ENCODE results near the gene C2orf80.
"Not testable (repeated sequence)": the region's sequence is repeated elsewhere in the genome, so short reads cannot be mapped to it uniquely, and the experiment has no call there.

Gene C2orf80

GRCh38 chr2:208135794-208136715, 53.8 kb downstream of the C2orf80 start:
- no peak for DNase-seq (ENCODE audit: low read depth)

- DNase-seq (ENCODE audit: low read depth) = no peak
Observed at GRCh38 chr2:208134928-208135586, 54.8 kb downstream of the C2orf80 start.

- DNase-seq (ENCODE audit: low read depth) = no peak
Observed at GRCh38 chr2:208130712-208131110, 59.1 kb downstream of the C2orf80 start.

GRCh38 chr2:208129744-208130711, 59.8 kb downstream of the C2orf80 start, which contains the start of gene CRYGC:
CRYGC (minus strand) TSS chr2:208129828; CDS start chr2:208129792, 36 bp downstream.
- no peak for DNase-seq (ENCODE audit: low read depth)

GRCh38 chr2:208128136-208128535, 61.7 kb downstream of the C2orf80 start:
- DNase-seq (ENCODE audit: low read depth) = no peak

- no peak for DNase-seq (ENCODE audit: low read depth)
Observed at GRCh38 chr2:208127090-208127489, 62.7 kb downstream of the C2orf80 start.

- no peak for DNase-seq (ENCODE audit: low read depth)
Observed at GRCh38 chr2:208125251-208125650, 64.6 kb downstream of the C2orf80 start.

- not testable (repeated sequence) for DNase-seq (ENCODE audit: low read depth)
Observed at GRCh38 chr2:208124013-208124715, 65.7 kb downstream of the C2orf80 start, which contains the start of gene CRYGD. CRYGD (minus strand) TSS chr2:208124524; CDS start chr2:208124473, 51 bp downstream.

GRCh38 chr2:208122248-208122647, 67.6 kb downstream of the C2orf80 start:
- no peak for DNase-seq (ENCODE audit: low read depth)

GRCh38 chr2:208118918-208119317, 70.9 kb downstream of the C2orf80 start:
- no peak for DNase-seq (ENCODE audit: low read depth)

- DNase-seq (ENCODE audit: low read depth) = not testable (repeated sequence)
Observed at GRCh38 chr2:208117390-208117789, 72.4 kb downstream of the C2orf80 start.

Data from EH (cell line).